Ishikawa (cell line): ENCODE results near the gene PNPLA2.

Source experiments
- CEBPB ChIP-seq: IDR thresholded peaks from 2 replicates; pipeline ENCODE4 v1.6.1; 2012
- CREB1 ChIP-seq: IDR thresholded peaks from 2 replicates; pipeline ENCODE4 v1.6.1; 2012; ENCODE audit warnings: low read depth
- EGR1 ChIP-seq: IDR thresholded peaks from 2 replicates; pipeline ENCODE4 v1.6.1; 2012
- EP300 ChIP-seq: IDR thresholded peaks from 2 replicates; pipeline ENCODE4 v1.6.1; 2012; ENCODE audit warnings: borderline replicate concordance
- FOXM1 ChIP-seq: IDR thresholded peaks from 2 replicates; pipeline ENCODE4 v1.6.1; 2012; ENCODE audit warnings: low read depth, borderline replicate concordance
- MAX ChIP-seq: IDR thresholded peaks from 2 replicates; pipeline ENCODE4 v1.6.1; 2012
- NFIC ChIP-seq: IDR thresholded peaks from 2 replicates; pipeline ENCODE4 v1.6.1; 2012
- RAD21 ChIP-seq: IDR thresholded peaks from 2 replicates; pipeline ENCODE4 v1.6.1; 2012; ENCODE audit warnings: low read depth
- REST ChIP-seq: IDR thresholded peaks from 2 replicates; pipeline ENCODE4 v1.6.1; 2012; ENCODE audit warnings: low read depth, mild to moderate bottlenecking
- TAF1 ChIP-seq: IDR thresholded peaks from 2 replicates; pipeline ENCODE4 v1.6.1; 2012; ENCODE audit warnings: low read depth, mild to moderate bottlenecking
- TCF12 ChIP-seq: IDR thresholded peaks from 2 replicates; pipeline ENCODE4 v1.6.1; 2012; ENCODE audit warnings: low read depth
- TEAD4 ChIP-seq: IDR thresholded peaks from 2 replicates; pipeline ENCODE4 v1.6.1; 2012
- USF1 ChIP-seq: IDR thresholded peaks from 2 replicates; pipeline ENCODE4 v1.6.1; 2012
- YY1 ChIP-seq: IDR thresholded peaks from 2 replicates; pipeline ENCODE4 v1.6.1; 2012; ENCODE audit warnings: low read depth
- ZBTB7A ChIP-seq: IDR thresholded peaks from 2 replicates; pipeline ENCODE4 v1.6.1; 2012; ENCODE audit warnings: low read depth

PNPLA2 gene

GRCh38 chr11:833114-833791, 14.5 kb downstream of the PNPLA2 start:
- TF ChIP-seq MAX (no peak), NFIC (no peak), ZBTB7A (peak; percentile 51; the same call in 1 of the 2 replicates), REST (no peak), TAF1 (no peak), USF1 (no peak), EGR1 (0 out of 2 replicates have a peak, but pooled peaks have one; percentile 30), TEAD4 (no peak), RAD21 (no peak), CREB1 (no peak), YY1 (no peak), TCF12 (no peak)

DNA sequence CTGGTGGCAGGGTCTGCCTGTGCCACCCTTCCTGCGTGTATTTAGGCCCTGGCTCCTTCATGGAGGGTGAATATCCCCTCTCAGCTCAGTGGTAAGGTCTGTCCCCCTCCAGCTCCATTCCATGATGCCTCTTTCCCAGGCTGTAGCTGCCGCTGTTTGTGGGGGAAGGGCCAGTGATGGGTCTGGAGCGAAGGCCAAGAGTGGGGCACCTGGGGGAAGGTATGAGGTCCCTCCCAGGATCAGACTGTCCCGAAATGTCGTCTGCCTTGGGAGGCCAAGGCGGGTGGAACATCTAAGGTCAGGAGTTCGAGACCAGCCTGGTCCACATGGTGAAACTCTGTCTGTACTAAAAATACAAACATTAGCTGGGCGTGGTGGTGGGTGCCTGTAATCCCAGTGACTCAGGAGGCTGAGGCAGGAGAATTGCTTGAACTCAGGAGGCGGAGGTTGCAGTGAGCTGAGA, 15.2 kb downstream of the PNPLA2 start:
- TF ChIP-seq MAX (no peak), CREB1 (no peak), ZBTB7A (no peak), REST (no peak), CEBPB (no peak)

DNA sequence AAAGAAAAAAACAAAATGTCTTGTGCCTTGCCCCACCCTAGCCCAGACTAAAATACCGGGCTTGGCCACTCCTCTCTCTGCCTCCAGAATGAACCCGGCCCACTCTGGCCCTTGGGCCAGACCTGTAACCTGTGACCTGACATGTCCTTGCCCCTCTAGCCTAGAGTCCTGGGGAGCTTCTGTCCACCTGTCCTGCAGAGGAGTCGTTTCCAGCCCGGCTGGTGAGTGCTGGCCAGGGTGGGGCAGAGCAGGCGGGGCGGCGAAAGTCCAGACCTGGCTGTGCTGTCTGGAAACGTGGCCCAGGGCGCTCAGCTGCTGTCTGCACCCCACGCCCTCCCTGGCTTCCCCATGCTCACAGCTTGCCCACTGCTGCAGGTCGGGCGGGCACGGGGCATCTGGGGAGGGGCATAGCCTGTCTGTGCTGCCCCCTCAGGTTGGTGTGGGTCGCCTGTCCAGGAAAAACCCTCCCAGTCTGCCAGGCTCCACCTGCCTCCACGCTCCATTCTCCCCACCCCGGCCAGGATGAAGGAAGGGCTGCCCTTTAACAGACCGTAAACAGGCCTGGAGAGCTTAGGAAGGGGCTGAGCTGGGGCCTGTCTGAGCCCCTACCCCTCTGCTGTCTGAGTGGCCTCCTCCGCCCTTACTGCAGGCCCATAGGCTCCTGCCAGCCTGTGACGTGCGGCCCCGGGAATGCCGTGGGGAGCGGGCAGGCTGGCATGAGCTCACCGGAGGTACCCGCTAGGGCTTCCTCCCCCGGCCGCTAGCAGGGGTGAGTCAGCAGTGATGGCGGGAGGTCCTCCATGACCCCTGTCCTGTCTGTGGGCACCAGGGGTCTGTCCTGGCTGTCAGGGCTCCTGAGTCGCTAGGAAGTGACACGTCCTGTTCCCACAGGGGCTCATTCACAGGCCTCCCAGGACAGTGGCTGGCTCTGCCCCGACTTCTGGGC, 15.9 kb downstream of the PNPLA2 start:
- TF ChIP-seq ZBTB7A, result peak; percentile 63; the same call in 1 of the 2 replicates
- peak; percentile 73 for TF ChIP-seq TCF12
- peak; percentile 43; the same call in 1 of the 2 replicates for TF ChIP-seq MAX
- peak; percentile 63; the same call in 1 of the 2 replicates for TF ChIP-seq CREB1
- no peak for TF ChIP-seq EP300
- TF ChIP-seq EGR1, result no peak
- TF ChIP-seq YY1, result peak; percentile 68; the same call in 1 of the 2 replicates
- TF ChIP-seq FOXM1, result no peak
- TF ChIP-seq TEAD4, result peak; percentile 87
- peak; percentile 49 for TF ChIP-seq NFIC

DNA sequence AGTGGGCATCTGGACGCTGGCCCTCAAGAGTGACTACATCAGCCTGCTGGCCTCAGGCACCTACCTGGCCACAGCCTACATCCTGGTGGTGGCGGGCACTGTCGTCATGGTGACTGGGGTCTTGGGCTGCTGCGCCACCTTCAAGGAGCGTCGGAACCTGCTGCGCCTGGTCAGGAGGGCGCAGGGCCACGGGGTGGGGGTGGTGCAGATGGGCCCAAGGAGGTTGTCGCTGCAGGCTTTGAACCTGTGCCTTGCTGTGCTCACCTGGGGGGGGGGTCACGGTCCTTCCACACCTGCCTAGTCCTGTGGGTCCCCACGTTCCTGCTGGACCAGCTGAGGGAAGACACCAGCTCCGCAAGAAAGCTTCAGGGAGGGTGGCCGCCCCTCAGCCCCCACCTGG, 17.6 kb downstream of the PNPLA2 start:
- TF ChIP-seq YY1 (no peak), EP300 (no peak), REST (no peak), TCF12 (no peak)

DNA sequence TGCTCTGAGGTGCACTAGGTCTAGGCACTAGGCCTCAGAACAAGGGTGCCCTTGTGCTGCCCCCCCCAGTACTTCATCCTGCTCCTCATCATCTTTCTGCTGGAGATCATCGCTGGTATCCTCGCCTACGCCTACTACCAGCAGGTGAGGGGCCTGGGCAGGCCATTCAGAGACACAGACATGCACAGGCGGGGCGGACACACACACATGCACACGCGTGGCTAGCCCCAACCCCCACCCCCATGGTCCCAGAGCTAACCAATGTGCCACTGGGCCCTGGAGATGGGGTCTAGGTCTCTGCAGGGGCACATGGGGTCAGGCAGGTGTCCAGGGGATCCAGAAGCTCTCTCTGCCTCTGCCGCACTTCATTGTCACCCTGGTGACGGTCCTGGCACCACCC, 18.0 kb downstream of the PNPLA2 start:
- TF ChIP-seq NFIC (no peak), ZBTB7A (no peak), YY1 (no peak), USF1 (no peak), CREB1 (no peak), REST (no peak), CEBPB (no peak), EP300 (no peak), MAX (no peak), EGR1 (no peak), TCF12 (no peak), TAF1 (no peak), RAD21 (no peak), TEAD4 (no peak)
